GM23248 (cell line): Measurements from ENCODE around the gene PCGF5. TPM values are rescaled to one million over a fixed set of nuclear protein-coding genes. Genes with fewer than 3 reads are reported as not detected.

Experiments used
- DNase-seq: peaks from one replicate; pipeline ENCODE4 v3.0.0-alpha.2; 2015
- H2AFZ ChIP-seq: fragments of 200-600 bp; sonication (generic); 2 replicates; pipeline ENCODE4 v1.6.1; 2016; ENCODE audit warnings: antibody characterized with exemption
- H3F3A ChIP-seq: fragments of 200-600 bp; sonication (generic); 2 replicates; pipeline ENCODE4 v1.6.1; 2016; ENCODE audit warnings: mild to moderate bottlenecking, antibody characterized with exemption, mixed run types; ENCODE audit not compliant: insufficient read depth
- H3K27ac ChIP-seq: fragments of 200-600 bp; sonication (generic); 2 replicates; pipeline ENCODE4 v1.5.1; 2016; ENCODE audit warnings: mild to moderate bottlenecking
- H3K27me3 ChIP-seq: fragments of 200-600 bp; sonication (generic); replicated peaks from 2 replicates; pipeline ENCODE4 v1.6.1; 2016; ENCODE audit warnings: mild to moderate bottlenecking; ENCODE audit not compliant: insufficient read depth
- H3K36me3 ChIP-seq: fragments of 200-600 bp; sonication (generic); 2 replicates; pipeline ENCODE4 v1.6.1; 2016; ENCODE audit warnings: low read depth, mild to moderate bottlenecking
- H3K4me1 ChIP-seq: fragments of 200-600 bp; sonication (generic); 2 replicates; pipeline ENCODE4 v1.6.1; 2016; ENCODE audit warnings: mild to moderate bottlenecking; ENCODE audit not compliant: insufficient read depth
- H3K4me2 ChIP-seq: fragments of 200-600 bp; sonication (generic); one replicate; pipeline ENCODE4 v1.6.1; 2016; ENCODE audit warnings: mild to moderate bottlenecking; ENCODE audit not compliant: unreplicated experiment
- H3K4me3 ChIP-seq: fragments of 200-600 bp; sonication (generic); 2 replicates; pipeline ENCODE4 v1.5.1; 2016; ENCODE audit warnings: mild to moderate bottlenecking
- H3K79me2 ChIP-seq: fragments of 200-600 bp; sonication (generic); 2 replicates; pipeline ENCODE4 v1.6.1; 2016; ENCODE audit warnings: mild to moderate bottlenecking; ENCODE audit not compliant: insufficient read depth
- H3K9ac ChIP-seq: fragments of 200-600 bp; sonication (generic); 2 replicates; pipeline ENCODE4 v1.6.1; 2016; ENCODE audit warnings: mild to moderate bottlenecking
- H3K9me2 ChIP-seq: fragments of 200-600 bp; sonication (generic); 2 replicates; pipeline ENCODE4 v1.6.1; 2016; ENCODE audit warnings: mixed run types, mild to moderate bottlenecking, moderate library complexity; ENCODE audit not compliant: insufficient read depth
- H3K9me3 ChIP-seq: fragments of 200-600 bp; sonication (generic); one replicate; pipeline ENCODE4 v1.6.1; 2017; ENCODE audit warnings: low read depth
- H4K20me1 ChIP-seq: fragments of 200-600 bp; sonication (generic); 2 replicates; pipeline ENCODE4 v1.6.0; 2016; ENCODE audit not compliant: insufficient read depth
- EZH2 ChIP-seq: fragments of 200-600 bp; sonication (generic); IDR thresholded peaks from 2 replicates; pipeline ENCODE4 v1.6.1; 2018; ENCODE audit warnings: antibody characterized with exemption, mild to moderate bottlenecking; ENCODE audit not compliant: insufficient read depth, poor library complexity, severe bottlenecking
- EZH2phosphoT487 ChIP-seq: fragments of 200-600 bp; sonication (generic); IDR thresholded peaks from 2 replicates; pipeline ENCODE4 v1.6.1; 2018; ENCODE audit warnings: antibody characterized with exemption, moderate library complexity, mild to moderate bottlenecking, low read depth; ENCODE audit not compliant: insufficient read depth
- WGBS, 2 experiments: methylation state at CpG; one replicate each; pipeline ENCODE4 v1.1.6; 2015 to 2017; ENCODE audit warnings: low lambda C conversion rate in 2 of 2, low coverage in 1 of 2; ENCODE audit errors: missing lambda C conversion rate in 2 of 2; 5-methylcytosine and 5-hydroxymethylcytosine counted together
- in situ Hi-C: fragments of 300-500 bp; cut with MboI; formaldehyde crosslinking; loops from 2 replicates; pipeline ENCODE4 v1.15.0; 2020
- polyA plus RNA-seq: library from polyadenylated mRNA; unstranded; fragments of >200 nt; fragmentation: Nextera tagmentation; extraction: Ambion mirVana; gene quantifications from 2 replicates; pipeline ENCODE4 v1.2.1, GENCODE V29; 2016
- total RNA-seq: library from RNA; depleted of rRNA; stranded (reverse); fragments of >200 nt; shearing (Covaris generic); gene quantifications from 2 replicates; pipeline ENCODE4 v1.2.3, GENCODE V29; 2014

PCGF5 gene
- total and polyA plus RNA-seq, 2 experiments from 2014 or later: 23.5 to 33.9 TPM

DNA sequence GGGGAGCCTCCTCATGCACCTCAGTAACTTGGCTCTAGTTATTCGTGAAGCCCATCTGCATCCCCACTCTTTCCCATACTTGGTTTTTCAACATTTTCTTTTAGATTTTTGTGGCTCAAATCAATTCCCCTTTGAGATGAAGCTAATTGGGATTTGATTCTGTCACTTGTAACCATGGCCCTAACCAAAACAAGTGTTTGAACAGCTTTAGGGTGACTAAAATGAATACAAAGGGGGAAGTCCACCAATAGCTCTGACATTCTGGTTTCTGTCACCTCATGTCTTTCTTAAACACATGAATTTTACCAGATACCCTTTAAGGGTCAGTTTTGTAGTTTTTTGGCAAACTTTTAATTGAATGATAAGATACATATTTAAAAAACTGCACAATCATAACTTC lies 87.0 kb downstream of the PCGF5 start:
- Histone ChIP-seq H3K4me2 (no peak overlapping the region), H3K9me3 (no peaks in the 10 kb centered on the region), H3K9me2 (no peaks in the 10 kb centered on the region), H3K9ac (no peak overlapping the region), H3K4me3 (no peak overlapping the region), H3F3A (no peaks in the 10 kb centered on the region), H4K20me1 (no peaks in the 10 kb centered on the region), H3K27ac (no peak overlapping the region), H3K79me2 (no peaks in the 10 kb centered on the region), H3K4me1 (no peaks in the 10 kb centered on the region), H3K27me3 (no peaks in the 10 kb centered on the region), H3K36me3 (no peaks in the 10 kb centered on the region), H2AFZ (no peak overlapping the region)
- DNase-seq: no peak
- TF ChIP-seq EZH2 (no peak), EZH2phosphoT487 (no peak)
- in situ Hi-C loops: loop anchor here (10.0 kb wide), 1 partner anchor 57 kb away; no protein-coding TSS in a partner anchor
- 77 to 91% methylated on average over 1 of the region's 1 CpG for whole genome bisulfite sequencing, 2 experiments

DNA sequence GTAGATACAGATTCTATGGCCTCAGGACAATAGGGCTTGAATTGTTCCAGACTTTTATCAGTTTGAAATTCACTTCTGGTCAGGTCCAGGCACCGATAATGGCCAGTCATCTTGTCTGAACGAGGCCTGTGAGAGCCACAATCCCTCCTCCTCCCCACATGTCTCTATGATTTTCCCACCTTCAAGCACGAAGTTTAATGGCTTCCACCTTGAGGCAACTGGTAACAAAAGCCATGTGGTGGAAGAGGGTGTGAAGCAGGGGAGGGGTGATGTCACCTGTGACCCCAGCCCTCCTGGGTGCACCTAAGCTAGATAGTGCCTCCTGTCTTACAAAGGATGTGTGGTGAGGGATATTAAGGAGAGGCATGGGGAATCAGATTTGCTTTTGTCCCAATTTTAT lies 89.2 kb downstream of the PCGF5 start:
- no peaks in the 10 kb centered on the region for H3K79me2 ChIP-seq
- 75 to 86% methylated on average over 3 of the region's 3 CpGs for WGBS, 2 experiments
- in situ Hi-C loops: loop anchor here (10.0 kb wide), 1 partner anchor 55 kb away; no protein-coding TSS in a partner anchor
- H3K27ac ChIP-seq: no peak overlapping the region
- no peak overlapping the region for H3K4me2 ChIP-seq
- TF ChIP-seq EZH2: no peak
- no peak for TF ChIP-seq EZH2phosphoT487
- no peak overlapping the region for H3K9ac ChIP-seq
- no peaks in the 10 kb centered on the region for H3K27me3 ChIP-seq
- no peaks in the 10 kb centered on the region for H4K20me1 ChIP-seq
- no peak for DNase-seq
- H3F3A ChIP-seq: peaks cover 11% of the 10 kb centered on the region
- no peaks in the 10 kb centered on the region for H3K9me3 ChIP-seq
- no peaks in the 10 kb centered on the region for H3K9me2 ChIP-seq
- no peak overlapping the region for H3K4me3 ChIP-seq
- peaks cover 12% of the 10 kb centered on the region for H3K4me1 ChIP-seq
- H3K36me3 ChIP-seq: no peaks in the 10 kb centered on the region
- H2AFZ ChIP-seq: no peak overlapping the region

DNA sequence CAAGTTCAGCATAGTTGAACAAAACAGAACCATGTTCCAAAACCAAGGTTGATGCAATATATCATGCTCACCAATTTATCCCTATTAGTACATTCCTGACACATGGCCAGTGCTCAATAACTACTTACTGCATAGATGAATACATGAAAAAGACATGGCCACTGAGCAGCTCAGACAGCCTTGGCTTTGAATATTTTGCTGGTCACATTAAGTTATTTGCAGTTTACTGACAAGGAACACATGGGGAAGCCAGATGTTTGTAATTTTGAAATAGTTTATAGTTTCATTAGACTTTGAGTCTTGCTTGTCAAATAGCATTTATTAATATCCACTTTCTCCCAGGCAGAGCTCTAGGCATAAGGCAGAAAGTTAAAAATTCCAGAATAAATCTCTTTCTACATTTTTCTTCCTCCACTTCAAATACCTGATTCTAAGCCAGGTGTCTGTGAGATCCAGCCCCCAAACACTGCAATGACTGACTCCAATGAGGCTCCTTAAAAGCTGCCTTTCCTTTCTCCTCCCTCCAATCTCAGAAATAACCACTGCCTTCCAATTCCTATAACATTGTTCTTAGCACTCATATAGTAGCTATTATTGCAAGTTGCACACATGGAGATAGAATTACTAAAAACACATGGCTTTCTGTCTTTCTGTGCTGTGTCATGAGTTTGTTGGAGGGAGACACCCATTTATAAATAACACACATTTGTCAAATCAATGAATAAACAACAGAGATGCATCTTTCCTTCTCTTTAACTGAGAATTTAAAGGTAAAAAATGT lies 91.3 kb downstream of the PCGF5 start:
- in situ Hi-C loops: no loop called here
- no peaks in the 10 kb centered on the region for H3K9me2 ChIP-seq
- TF ChIP-seq EZH2 (no peak), EZH2phosphoT487 (no peak)
- no peaks in the 10 kb centered on the region for H3K79me2 ChIP-seq
- H3K27me3 ChIP-seq: no peaks in the 10 kb centered on the region
- no peak overlapping the region for H3K4me2 ChIP-seq
- H3K36me3 ChIP-seq: no peaks in the 10 kb centered on the region
- peaks cover 17% of the 10 kb centered on the region for H3F3A ChIP-seq
- peaks cover 12% of the 10 kb centered on the region for H3K4me1 ChIP-seq
- no peaks in the 10 kb centered on the region for H3K9me3 ChIP-seq
- no peak overlapping the region for H3K27ac ChIP-seq
- H3K4me3 ChIP-seq: no peak overlapping the region
- no peak overlapping the region for H3K9ac ChIP-seq
- no peak for DNase-seq
- no peak overlapping the region for H2AFZ ChIP-seq
- H4K20me1 ChIP-seq: no peaks in the 10 kb centered on the region

DNA sequence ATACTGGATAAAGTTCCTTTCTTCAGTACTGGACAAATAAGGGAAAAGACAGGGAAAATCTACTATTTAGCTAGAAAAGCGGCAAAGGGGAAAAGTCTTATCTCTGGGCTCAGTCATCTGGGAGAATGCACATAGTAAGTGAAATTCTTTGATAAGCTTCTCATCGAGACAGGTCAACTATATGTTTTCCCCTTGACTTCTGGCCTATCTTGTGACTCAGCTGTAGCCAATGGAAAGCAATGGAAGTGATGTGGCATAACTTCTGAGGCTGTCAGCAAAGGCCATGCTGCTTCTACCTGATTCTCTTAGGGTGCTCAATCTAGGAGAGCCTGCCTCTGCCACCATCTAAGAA lies 91.9 kb downstream of the PCGF5 start:
- WGBS, 2 experiments: 63 to 70% methylated on average over 2 of the region's 2 CpGs

More for the DNA sequence above, 91.9 kb downstream of the PCGF5 start:
- no peak for TF ChIP-seq EZH2
- TF ChIP-seq EZH2phosphoT487: no peak
- no peak for DNase-seq
- Histone ChIP-seq H3F3A (peaks cover 17% of the 10 kb centered on the region), H3K9me3 (no peaks in the 10 kb centered on the region), H2AFZ (no peak overlapping the region), H4K20me1 (no peaks in the 10 kb centered on the region), H3K27ac (no peak overlapping the region), H3K9ac (no peak overlapping the region), H3K4me2 (no peak overlapping the region), H3K9me2 (no peaks in the 10 kb centered on the region), H3K27me3 (no peaks in the 10 kb centered on the region), H3K79me2 (no peaks in the 10 kb centered on the region), H3K4me3 (no peak overlapping the region), H3K36me3 (no peaks in the 10 kb centered on the region), H3K4me1 (peaks cover 12% of the 10 kb centered on the region)
- in situ Hi-C loops: no loop called here
